ENCODE results near the gene PKP2.

DNA sequence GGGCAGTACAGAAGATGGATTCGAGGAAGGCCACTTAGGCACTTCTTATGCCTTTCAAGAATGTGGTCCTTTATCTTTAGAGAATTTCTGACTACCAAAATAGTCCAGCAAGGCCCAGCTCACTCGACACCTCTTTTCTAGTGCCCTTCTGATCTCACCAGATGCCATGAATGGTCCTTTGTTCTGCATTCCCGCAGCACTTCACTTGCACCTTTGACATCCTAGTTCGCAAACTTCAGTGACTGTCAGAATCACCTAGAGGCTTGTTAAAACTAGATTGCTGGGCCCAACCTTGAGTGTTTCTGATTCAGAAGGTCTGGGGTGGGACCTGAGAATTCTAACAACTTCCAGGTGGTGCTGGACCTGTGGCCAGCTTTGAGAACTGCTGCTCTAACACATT, 56.7 kb downstream of the PKP2 start:
- TF ChIP-seq EP300 (IDR thresholded peaks at IDR 0.05): no peak
- TF ChIP-seq, protein P1, sequence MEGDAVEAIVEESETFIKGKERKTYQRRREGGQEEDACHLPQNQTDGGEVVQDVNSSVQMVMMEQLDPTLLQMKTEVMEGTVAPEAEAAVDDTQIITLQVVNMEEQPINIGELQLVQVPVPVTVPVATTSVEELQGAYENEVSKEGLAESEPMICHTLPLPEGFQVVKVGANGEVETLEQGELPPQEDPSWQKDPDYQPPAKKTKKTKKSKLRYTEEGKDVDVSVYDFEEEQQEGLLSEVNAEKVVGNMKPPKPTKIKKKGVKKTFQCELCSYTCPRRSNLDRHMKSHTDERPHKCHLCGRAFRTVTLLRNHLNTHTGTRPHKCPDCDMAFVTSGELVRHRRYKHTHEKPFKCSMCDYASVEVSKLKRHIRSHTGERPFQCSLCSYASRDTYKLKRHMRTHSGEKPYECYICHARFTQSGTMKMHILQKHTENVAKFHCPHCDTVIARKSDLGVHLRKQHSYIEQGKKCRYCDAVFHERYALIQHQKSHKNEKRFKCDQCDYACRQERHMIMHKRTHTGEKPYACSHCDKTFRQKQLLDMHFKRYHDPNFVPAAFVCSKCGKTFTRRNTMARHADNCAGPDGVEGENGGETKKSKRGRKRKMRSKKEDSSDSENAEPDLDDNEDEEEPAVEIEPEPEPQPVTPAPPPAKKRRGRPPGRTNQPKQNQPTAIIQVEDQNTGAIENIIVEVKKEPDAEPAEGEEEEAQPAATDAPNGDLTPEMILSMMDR (IDR thresholded peaks at IDR 0.05): no peak
